Fibroblast of pulmonary artery (primary cell): ENCODE results near the gene NT5DC1.

Experiments used
- DNase-seq: peaks from one replicate; pipeline ENCODE4 v3.0.0-alpha.2; 2010; ENCODE audit warnings: low read depth
- H3K4me3 ChIP-seq: replicated peaks from 2 replicates; pipeline ENCODE4 v1.5.1; 2011; ENCODE audit warnings: low read depth, mild to moderate bottlenecking, control low read depth, low read length, moderate library complexity
- CTCF ChIP-seq: IDR thresholded peaks from 2 replicates; pipeline ENCODE4 v1.5.1; 2011; ENCODE audit warnings: mild to moderate bottlenecking, control low read depth, low read length, inconsistent platforms; ENCODE audit errors: missing control alignments

NT5DC1 gene

GRCh38 chr6:116074732-116075390 lies 25.8 kb upstream of the NT5DC1 start:
- no peak for TF ChIP-seq CTCF
- H3K4me3 ChIP-seq: no peak overlapping the region

GRCh38 chr6:116078522-116078921 lies 22.1 kb upstream of the NT5DC1 start:
- no peak overlapping the region for H3K4me3 ChIP-seq

More at GRCh38 chr6:116074732-116075390, 25.8 kb upstream of the NT5DC1 start:
- DNase-seq: no peak

GRCh38 chr6:116078945-116079344 lies 21.7 kb upstream of the NT5DC1 start:
- no peak for TF ChIP-seq CTCF
- no peak overlapping the region for H3K4me3 ChIP-seq
- no peak for DNase-seq

More at GRCh38 chr6:116078522-116078921, 22.1 kb upstream of the NT5DC1 start:
- no peak for DNase-seq
- TF ChIP-seq CTCF: peak; percentile 1

GRCh38 chr6:116083052-116083451 lies 17.6 kb upstream of the NT5DC1 start:
- H3K4me3 ChIP-seq: no peak overlapping the region
- TF ChIP-seq CTCF: no peak
- DNase-seq: no peak

GRCh38 chr6:116084284-116084683 lies 16.4 kb upstream of the NT5DC1 start:
- no peak overlapping the region for H3K4me3 ChIP-seq
- TF ChIP-seq CTCF: no peak
- no peak for DNase-seq

- H3K4me3 ChIP-seq: no peak overlapping the region
- no peak for TF ChIP-seq CTCF
- peak; percentile 29 for DNase-seq
These were observed 13.1 kb upstream of the NT5DC1 start for GRCh38 chr6:116087437-116088027.

GRCh38 chr6:116088946-116089345 lies 11.7 kb upstream of the NT5DC1 start:
- H3K4me3 ChIP-seq: no peak overlapping the region
- TF ChIP-seq CTCF: no peak

More at GRCh38 chr6:116088946-116089345, 11.7 kb upstream of the NT5DC1 start:
- DNase-seq: no peak
